BLaER1 treated with 17β-estradiol and CSF1 and Interleukin-3, amounts not matched to agents 10 nM and 100 nM (cell line): ENCODE data around the gene ARHGEF37.

Source experiments
- H3K27ac ChIP-seq, 11 experiments: shearing (Covaris generic); formaldehyde crosslinking; 2 replicates each; pipeline ENCODE4 v1.8.1; 2022
- H3K27me3 ChIP-seq, 11 experiments: shearing (Covaris generic); formaldehyde crosslinking; 2 replicates each; pipeline ENCODE4 v1.8.1; 2022
- H3K36me3 ChIP-seq, 11 experiments: shearing (Covaris generic); formaldehyde crosslinking; 2 replicates each; pipeline ENCODE4 v1.8.1; 2022
- H3K4me1 ChIP-seq, 10 experiments: shearing (Covaris generic); formaldehyde crosslinking; 2 replicates each; pipeline ENCODE4 v1.8.1; 2022
- H3K4me2 ChIP-seq, 11 experiments: shearing (Covaris generic); formaldehyde crosslinking; 2 replicates each; pipeline ENCODE4 v1.8.1; 2022
- H3K4me3 ChIP-seq, 10 experiments: shearing (Covaris generic); formaldehyde crosslinking; 2 replicates each; pipeline ENCODE4 v1.8.1; 2022
- H3K9ac ChIP-seq, 11 experiments: shearing (Covaris generic); formaldehyde crosslinking; 2 replicates each; pipeline ENCODE4 v1.8.1; 2022
- H3K9me3 ChIP-seq, 11 experiments: shearing (Covaris generic); formaldehyde crosslinking; replicated peaks in 1 of 11; 2 replicates each; pipeline ENCODE4 v1.8.1; 2022
- H4K20me1 ChIP-seq, 11 experiments: shearing (Covaris generic); formaldehyde crosslinking; 2 replicates each; pipeline ENCODE4 v1.8.1; 2022
- Cebpa-rat ChIP-seq, 11 experiments: shearing (Covaris generic); IDR thresholded peaks; 2 replicates each; pipeline ENCODE4 v1.8.1; 2022

ARHGEF37 gene

DNA sequence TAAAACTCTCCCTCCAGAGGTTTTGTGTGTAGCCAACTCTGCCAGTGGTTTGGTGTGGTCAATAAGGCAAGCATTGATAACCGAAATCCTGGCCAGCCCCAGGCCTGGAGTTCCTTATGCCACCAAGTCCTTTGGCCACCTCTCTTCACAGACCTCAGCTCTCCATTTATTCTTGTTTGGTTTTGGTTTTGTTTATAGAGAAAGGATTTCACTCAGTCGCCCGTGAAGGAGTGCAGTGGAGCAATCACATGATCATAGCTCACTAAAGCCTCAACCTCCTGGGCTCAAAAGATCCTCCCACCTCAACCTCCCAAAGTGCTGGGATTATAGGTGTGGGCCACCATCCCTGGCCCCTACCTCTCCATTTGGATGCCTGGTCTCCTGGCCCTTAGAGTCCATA, 93.4 kb downstream of the ARHGEF37 start:
- peaks cover 0 to 3% (median 0%) of the 10 kb centered on the region in 11 experiments; a peak in 1 of 22 replicates for H3K36me3 ChIP-seq
- peaks cover 12 to 68% (median 46%) of the 10 kb centered on the region in 10 experiments for H3K4me1 ChIP-seq
- H4K20me1 ChIP-seq = no peaks in the 10 kb centered on the region
- no peak overlapping the region for H3K4me3 ChIP-seq
- peak overlapping the region in 7 of 11 experiments; percentile 27 to 64 (median 51); a peak in 11 of 22 replicates for H3K27ac ChIP-seq
- H3K4me2 ChIP-seq = peak overlapping the region; percentile 16 to 92 (median 63); a peak in 21 of 22 replicates
- no peaks in the 10 kb centered on the region for H3K27me3 ChIP-seq
- no peak for TF ChIP-seq Cebpa-rat (IDR thresholded peaks at IDR 0.05)
- H3K9me3 ChIP-seq = peaks cover 8 to 25% (median 19%) of the 10 kb centered on the region in 11 experiments; a peak in 19 of 22 replicates
- H3K9ac ChIP-seq = no peak overlapping the region

DNA sequence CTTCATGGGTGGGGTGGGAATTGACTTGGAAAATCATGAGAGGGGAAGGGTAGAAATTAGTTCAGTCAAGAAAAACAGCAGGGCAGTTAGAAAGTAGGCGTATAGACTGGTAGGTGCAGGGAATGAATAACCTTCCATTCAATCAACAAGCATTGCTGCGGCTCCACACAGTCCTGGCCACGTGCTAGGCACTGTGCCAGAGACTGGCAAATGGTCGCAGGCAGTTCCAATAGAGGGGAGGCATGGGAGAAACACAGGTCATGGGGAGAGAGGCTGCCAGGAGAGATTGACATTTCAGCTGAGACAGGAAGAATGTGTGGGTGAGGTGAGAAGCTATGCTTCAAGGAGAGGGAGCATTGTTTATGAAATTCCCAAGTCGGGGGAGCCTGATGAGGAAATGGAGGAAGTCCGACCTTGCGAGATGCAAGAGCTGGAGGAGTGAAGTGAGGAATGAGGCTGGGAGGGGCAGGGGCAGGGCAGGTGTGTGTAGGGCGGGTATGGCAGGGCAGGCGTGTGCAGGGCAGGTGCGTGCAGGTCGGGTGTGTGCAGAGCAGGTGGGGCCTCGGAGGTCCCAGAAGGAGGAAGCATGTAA, 94.4 kb downstream of the ARHGEF37 start:
- Histone ChIP-seq H3K4me3 (no peak overlapping the region), H4K20me1 (no peaks in the 10 kb centered on the region), H3K27ac (no peak overlapping the region), H3K4me2 (peak overlapping the region in 7 of 11 experiments; percentile 9 to 92 (median 64); a peak in 12 of 22 replicates), H3K36me3 (peaks cover 0 to 3% (median 0%) of the 10 kb centered on the region in 11 experiments; a peak in 1 of 22 replicates), H3K27me3 (no peaks in the 10 kb centered on the region), H3K9ac (no peak overlapping the region), H3K9me3 (peaks cover 8 to 20% (median 15%) of the 10 kb centered on the region in 11 experiments; a peak in 19 of 22 replicates), H3K4me1 (peaks cover 22 to 76% (median 56%) of the 10 kb centered on the region in 10 experiments)
- TF ChIP-seq Cebpa-rat (IDR thresholded peaks at IDR 0.05) = no peak

DNA sequence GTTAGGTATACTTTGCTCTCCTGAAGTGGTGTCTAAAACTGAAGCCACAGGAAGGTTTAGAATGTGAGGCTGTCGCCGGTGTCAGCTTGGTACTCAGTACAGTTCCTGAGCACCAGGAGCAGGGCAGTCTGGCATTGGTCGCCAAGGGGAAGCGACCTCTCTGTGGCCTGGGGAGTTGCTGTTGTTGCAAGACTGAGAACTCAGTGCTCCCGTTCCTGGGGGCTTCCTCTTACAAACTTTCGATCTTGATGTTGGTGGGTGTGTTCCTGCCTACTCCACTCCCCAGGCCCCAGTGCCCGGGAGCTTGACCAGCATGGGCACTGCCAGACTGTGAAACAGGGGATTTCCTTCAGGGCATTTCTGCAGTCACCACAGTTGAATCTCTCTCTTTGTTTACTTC, 96.4 kb downstream of the ARHGEF37 start:
- H3K4me2 ChIP-seq = peak overlapping the region in 9 of 11 experiments; percentile 7 to 94 (median 80); a peak in 16 of 22 replicates

DNA sequence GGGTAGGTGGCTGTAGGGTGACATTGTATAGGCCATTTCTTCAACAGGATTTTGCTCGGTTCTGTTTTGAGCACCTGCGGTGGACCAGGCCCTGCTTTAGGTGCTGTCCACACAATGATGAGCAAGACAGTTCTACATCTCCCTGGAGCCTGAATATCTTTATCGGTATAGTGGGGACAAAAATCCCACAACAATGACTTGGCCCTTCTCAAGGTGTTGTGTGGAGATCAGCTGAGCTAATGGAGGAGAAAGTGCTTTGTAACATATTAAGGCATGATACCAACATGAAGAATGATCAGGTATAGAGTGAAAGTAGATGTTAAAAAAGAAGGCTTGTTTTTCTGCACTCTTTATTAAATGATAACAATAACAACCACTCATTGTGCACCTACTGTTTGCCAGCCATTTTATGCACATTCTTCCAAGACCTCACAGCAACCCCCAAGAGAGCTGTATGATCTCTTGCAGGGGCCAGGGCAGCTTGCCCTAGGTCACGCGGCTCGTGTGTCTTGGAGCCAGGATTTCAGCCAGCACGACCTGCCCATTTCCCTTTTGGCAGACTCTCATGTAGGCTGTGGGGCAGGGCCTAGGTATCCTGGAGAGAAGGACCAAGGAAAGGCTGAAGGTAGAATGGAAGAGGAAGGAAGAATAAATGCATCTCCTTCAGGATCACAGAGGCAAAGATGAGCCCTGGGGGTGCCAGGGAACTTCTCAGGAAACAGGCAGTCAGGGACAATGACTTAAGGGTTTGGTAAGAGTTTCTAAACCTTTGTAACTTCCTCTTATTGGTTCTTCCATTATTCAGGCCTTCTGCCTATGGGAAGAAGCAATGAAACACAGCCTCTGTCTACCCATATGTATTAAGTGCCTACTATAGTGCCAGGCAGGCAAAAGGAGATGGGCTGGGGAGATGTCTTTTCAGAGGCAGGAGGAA, 98.8 kb downstream of the ARHGEF37 start:
- Histone ChIP-seq H4K20me1 (no peaks in the 10 kb centered on the region), H3K9me3 (no peaks in the 10 kb centered on the region), H3K9ac (peak overlapping the region; percentile 24 to 80 (median 70); a peak in 18 of 22 replicates), H3K4me3 (peak overlapping the region in 6 of 10 experiments; percentile 9 to 58 (median 20); a peak in 7 of 20 replicates), H3K36me3 (no peaks in the 10 kb centered on the region), H3K4me1 (peaks cover 54 to 100% (median 90%) of the 10 kb centered on the region in 10 experiments), H3K27me3 (no peaks in the 10 kb centered on the region), H3K27ac (peak overlapping the region; percentile 68 to 95 (median 84)), H3K4me2 (peak overlapping the region; percentile 77 to 94 (median 83))
- TF ChIP-seq Cebpa-rat (IDR thresholded peaks at IDR 0.05) = no peak

More for the DNA sequence above, 96.4 kb downstream of the ARHGEF37 start:
- H3K27me3 ChIP-seq = no peaks in the 10 kb centered on the region
- H3K9ac ChIP-seq = peak overlapping the region in 4 of 11 experiments; percentile 23 to 41 (median 36); a peak in 4 of 22 replicates
- H3K36me3 ChIP-seq = no peaks in the 10 kb centered on the region
- no peaks in the 10 kb centered on the region for H4K20me1 ChIP-seq
- no peak for TF ChIP-seq Cebpa-rat (IDR thresholded peaks at IDR 0.05)
- H3K27ac ChIP-seq = peak overlapping the region in 7 of 11 experiments; percentile 5 to 95 (median 58); a peak in 12 of 22 replicates
- peaks cover 0 to 4% (median under 1%) of the 10 kb centered on the region in 11 experiments; a peak in 4 of 22 replicates for H3K9me3 ChIP-seq
- peak overlapping the region in 4 of 10 experiments; percentile 2 to 31 (median 21); a peak in 4 of 20 replicates for H3K4me3 ChIP-seq
- H3K4me1 ChIP-seq = peaks cover 43 to 92% (median 76%) of the 10 kb centered on the region in 10 experiments

DNA sequence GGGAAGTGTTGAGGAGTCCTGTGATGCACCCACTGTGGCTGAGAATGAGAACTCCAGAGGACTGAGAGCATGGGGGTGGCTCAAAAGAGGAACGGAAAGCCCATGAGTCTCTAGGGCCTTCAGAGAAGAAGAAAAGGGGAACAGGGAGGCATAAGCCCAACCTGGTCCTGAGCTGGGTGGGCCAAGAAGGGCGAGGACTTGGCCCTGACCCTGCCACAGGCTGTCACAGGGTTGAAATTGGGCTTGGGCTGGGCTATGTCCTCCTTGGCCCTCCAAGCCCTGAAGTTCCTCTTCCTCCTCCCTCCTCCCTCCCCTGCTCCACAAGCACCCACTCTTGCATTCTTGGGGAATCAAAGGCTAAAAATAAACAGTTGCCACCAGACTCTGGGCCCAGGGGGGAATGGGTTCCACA, 99.5 kb downstream of the ARHGEF37 start:
- no peaks in the 10 kb centered on the region for H3K9me3 ChIP-seq
- peak overlapping the region; percentile 77 to 94 (median 83) for H3K4me2 ChIP-seq
- peak overlapping the region; percentile 68 to 95 (median 84) for H3K27ac ChIP-seq
- peak overlapping the region; percentile 24 to 80 (median 70); a peak in 18 of 22 replicates for H3K9ac ChIP-seq
- H4K20me1 ChIP-seq = no peaks in the 10 kb centered on the region
- TF ChIP-seq Cebpa-rat (IDR thresholded peaks at IDR 0.05) = no peak
- peak overlapping the region in 5 of 10 experiments; percentile 1 to 58 (median 8); a peak in 5 of 20 replicates for H3K4me3 ChIP-seq
- peaks cover 54 to 100% (median 93%) of the 10 kb centered on the region in 10 experiments for H3K4me1 ChIP-seq
- H3K27me3 ChIP-seq = no peaks in the 10 kb centered on the region
- no peaks in the 10 kb centered on the region for H3K36me3 ChIP-seq

DNA sequence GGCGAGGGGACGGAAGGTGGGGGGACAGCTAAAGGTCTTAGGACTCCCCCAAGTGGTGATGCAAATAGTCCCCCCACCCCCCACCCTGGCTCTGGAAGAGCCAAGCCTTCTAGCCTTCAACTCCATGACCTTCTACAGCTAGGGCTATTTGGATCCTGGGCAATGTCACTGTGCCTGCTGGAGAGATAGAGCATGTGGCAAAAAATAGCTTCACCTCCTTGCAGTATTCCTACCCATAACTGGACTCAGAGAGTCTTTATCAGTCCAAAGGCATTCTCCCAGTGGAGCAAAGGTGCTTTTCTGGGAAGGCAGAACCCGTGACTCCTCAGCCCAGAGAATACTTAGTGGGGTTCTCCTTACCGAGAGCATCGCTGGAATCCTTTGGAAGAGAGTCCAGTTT, 100.0 kb downstream of the ARHGEF37 start:
- Histone ChIP-seq H3K4me3 (peak overlapping the region in 5 of 10 experiments; percentile 1 to 39 (median 7); a peak in 4 of 20 replicates), H3K4me1 (peaks cover 54 to 100% (median 95%) of the 10 kb centered on the region in 10 experiments), H3K4me2 (peak overlapping the region; percentile 77 to 94 (median 83)), H3K9ac (peak overlapping the region; percentile 24 to 80 (median 70); a peak in 18 of 22 replicates), H3K9me3 (no peaks in the 10 kb centered on the region; a peak in 1 of 22 replicates), H3K27ac (peak overlapping the region; percentile 68 to 95 (median 84)), H3K27me3 (no peaks in the 10 kb centered on the region), H4K20me1 (no peaks in the 10 kb centered on the region), H3K36me3 (no peaks in the 10 kb centered on the region)
- TF ChIP-seq Cebpa-rat (IDR thresholded peaks at IDR 0.05) = no peak

DNA sequence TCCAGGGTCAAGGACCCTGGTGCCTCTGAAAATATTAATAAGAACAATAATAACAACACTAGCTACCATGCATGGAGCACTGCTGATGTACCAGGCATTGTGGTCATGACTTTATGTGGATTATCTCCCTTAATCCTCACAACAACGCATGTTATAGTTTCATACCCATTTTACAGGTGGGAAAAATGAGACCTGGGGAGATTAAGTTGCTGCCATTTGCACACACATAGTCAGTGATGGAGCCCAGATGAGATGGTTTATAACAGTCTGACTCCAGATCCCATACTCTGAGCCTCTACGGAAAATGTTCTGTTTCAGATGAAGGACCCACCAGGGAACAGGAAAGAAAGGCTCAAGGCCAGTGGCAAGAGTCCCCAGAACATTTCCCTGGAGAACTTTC, 100.6 kb downstream of the ARHGEF37 start:
- Histone ChIP-seq H3K27me3 (no peaks in the 10 kb centered on the region), H3K9me3 (peaks cover 0 to 5% (median 0%) of the 10 kb centered on the region in 11 experiments; a peak in 1 of 22 replicates), H4K20me1 (no peaks in the 10 kb centered on the region), H3K4me3 (no peak overlapping the region), H3K36me3 (no peaks in the 10 kb centered on the region), H3K27ac (peak overlapping the region; percentile 68 to 95 (median 84); a peak in 21 of 22 replicates), H3K9ac (peak overlapping the region in 9 of 11 experiments; percentile 21 to 80 (median 71); a peak in 12 of 22 replicates), H3K4me1 (peaks cover 54 to 100% (median 98%) of the 10 kb centered on the region in 10 experiments), H3K4me2 (peak overlapping the region; percentile 77 to 94 (median 83))
- TF ChIP-seq Cebpa-rat (IDR thresholded peaks at IDR 0.05) = no peak

DNA sequence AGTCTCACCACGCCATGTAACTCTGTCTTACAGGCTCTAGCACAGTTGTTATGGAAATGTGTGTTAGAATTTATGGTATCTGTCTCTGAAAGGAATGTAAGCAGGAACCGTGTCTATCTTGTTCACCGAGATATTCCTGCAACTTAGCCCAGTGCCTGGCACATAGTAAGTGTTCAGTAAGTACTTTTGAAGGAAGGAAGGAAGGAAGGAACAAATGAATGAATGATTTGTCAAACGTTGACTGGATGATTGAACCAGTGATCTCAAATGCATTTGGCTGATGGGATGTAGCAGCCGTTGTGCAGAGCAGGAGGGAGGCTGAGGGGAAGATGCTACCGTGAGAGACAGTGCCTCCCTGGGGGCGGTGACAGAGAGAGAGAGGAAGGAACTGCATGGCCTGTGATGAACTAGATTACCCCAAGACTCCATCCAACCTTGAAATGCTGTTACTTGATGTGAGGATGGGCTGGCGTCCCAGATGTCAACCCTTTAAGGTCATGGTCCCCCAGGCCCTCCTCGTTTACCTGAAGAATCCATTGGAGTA, 101.3 kb downstream of the ARHGEF37 start:
- H3K27me3 ChIP-seq = no peaks in the 10 kb centered on the region
- H4K20me1 ChIP-seq = no peaks in the 10 kb centered on the region
- H3K27ac ChIP-seq = peak overlapping the region in 10 of 11 experiments; percentile 68 to 95 (median 85); a peak in 19 of 22 replicates
- no peaks in the 10 kb centered on the region for H3K36me3 ChIP-seq
- peaks cover 57 to 100% (median 97%) of the 10 kb centered on the region in 10 experiments for H3K4me1 ChIP-seq
- peaks cover 0 to 5% (median 0%) of the 10 kb centered on the region in 11 experiments; a peak in 1 of 22 replicates for H3K9me3 ChIP-seq
- H3K4me2 ChIP-seq = peak overlapping the region; percentile 77 to 94 (median 83)
- H3K4me3 ChIP-seq = no peak overlapping the region
- TF ChIP-seq Cebpa-rat (IDR thresholded peaks at IDR 0.05) = no peak
- H3K9ac ChIP-seq = peak overlapping the region in 7 of 11 experiments; percentile 29 to 80 (median 70); a peak in 11 of 22 replicates
